Cerebellar cortex (tissue), 1 donor: ENCODE results near the gene MAPKAPK3.

Experiments used
- DNase-seq: peaks from one replicate; pipeline ENCODE4 v3.0.0-alpha.2; 2015; ENCODE audit warnings: low spot score

The MAPKAPK3 gene

DNA sequence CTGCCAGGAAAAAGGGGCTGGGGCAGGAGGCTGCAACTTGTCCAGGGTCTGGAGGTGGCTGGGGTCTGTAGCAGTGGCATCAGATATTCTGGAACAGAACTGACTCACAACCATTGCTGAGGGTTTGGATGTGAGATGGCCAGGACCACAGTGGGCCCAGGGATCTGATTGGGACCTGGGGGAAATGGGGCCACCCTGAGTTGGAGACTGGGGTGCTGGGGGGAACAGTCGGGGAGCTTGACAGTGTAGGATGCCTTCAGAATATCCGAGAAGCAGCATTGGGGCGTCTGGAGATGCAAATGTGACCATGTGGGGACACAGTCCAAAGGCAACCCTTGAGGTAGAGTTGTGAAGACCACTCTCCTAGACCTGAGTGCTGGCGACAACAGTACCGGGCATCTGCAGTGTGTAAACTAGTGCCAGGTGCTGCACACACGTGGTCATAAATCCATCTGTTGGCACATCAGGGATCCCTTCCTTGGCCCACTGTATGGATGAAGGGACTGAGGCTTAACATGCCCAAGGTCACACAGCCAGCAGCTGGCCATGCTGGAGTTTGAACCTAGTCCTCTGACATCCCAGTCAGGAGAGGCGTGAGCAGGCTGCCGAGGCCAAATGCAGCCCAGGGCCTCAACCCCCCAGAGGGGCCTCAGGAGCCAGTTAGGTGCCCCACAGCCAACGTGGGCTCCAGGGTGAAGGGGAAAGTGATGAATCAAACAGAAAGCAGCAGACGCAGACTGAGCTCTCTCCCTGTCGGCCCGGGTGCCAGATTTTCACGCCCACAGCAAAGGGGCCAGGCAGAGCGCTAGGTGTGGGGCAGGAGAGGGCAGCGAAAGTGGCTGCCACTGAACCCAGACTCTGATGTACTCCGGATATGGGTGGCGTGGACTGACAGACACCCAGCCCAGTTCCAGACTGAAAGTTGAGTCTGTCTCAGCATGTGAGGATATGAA, 28.9 kb upstream of the MAPKAPK3 start:
- DNase-seq, result no peak

GRCh38 chr3:50588759-50589433, 28.1 kb upstream of the MAPKAPK3 start:
- no peak for DNase-seq

- DNase-seq, result no peak
Measured at GRCh38 chr3:50591196-50591741, 25.7 kb upstream of the MAPKAPK3 start.

GRCh38 chr3:50592568-50592967, 24.4 kb upstream of the MAPKAPK3 start:
- no peak for DNase-seq

GRCh38 chr3:50594253-50594785, 22.6 kb upstream of the MAPKAPK3 start:
- no peak for DNase-seq

DNA sequence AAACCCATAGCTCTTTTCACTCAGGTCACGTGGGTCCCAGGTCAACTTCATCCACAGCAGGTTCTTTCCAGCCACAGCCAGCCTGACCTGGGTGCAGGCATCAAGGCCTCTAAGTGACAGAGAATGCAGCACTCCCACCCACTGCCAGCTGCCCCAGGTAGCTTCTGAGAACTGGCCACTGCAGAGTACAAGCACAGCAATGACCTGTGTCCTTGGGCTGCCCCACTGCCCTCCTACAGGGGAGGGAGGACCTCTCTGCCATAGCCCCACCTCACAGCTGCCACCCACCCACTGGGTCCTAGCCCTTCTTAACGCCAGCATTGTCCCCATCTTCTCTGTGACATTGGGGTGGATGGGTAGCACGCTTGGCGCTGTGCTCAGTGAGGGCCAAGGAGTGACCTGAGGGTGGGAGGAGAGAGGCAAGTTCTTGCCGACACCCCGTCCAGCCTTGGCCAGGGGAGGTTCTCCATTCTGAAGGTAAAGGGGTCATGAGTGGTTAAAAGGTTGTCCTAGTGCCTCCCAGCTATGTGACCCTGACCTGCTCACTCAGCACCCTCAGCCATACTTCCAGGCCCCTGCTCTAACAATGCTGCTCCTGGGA, 17.7 kb upstream of the MAPKAPK3 start:
- no peak for DNase-seq

DNA sequence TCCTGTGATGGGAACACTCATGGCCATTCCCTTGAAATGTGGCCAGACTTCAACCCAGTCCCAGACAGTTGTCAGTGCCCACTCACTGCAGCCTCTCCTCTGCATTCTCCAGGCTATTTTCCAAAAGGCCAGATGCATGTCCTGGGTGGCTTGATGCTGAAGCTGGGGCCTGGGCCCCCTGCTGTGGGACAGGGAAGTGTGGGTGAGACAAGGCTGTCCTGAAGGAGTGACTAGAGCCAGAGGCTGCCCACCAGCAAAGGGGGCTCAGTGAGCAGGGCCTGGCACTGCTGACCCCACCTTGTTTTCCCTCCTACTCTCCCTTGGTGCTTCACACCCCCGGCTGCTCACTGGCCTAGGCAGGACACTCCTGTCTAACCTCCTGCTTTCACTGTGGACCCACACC, 17.2 kb upstream of the MAPKAPK3 start:
- no peak for DNase-seq

- no peak for DNase-seq
Measured at GRCh38 chr3:50600141-50600753, 16.7 kb upstream of the MAPKAPK3 start.

DNA sequence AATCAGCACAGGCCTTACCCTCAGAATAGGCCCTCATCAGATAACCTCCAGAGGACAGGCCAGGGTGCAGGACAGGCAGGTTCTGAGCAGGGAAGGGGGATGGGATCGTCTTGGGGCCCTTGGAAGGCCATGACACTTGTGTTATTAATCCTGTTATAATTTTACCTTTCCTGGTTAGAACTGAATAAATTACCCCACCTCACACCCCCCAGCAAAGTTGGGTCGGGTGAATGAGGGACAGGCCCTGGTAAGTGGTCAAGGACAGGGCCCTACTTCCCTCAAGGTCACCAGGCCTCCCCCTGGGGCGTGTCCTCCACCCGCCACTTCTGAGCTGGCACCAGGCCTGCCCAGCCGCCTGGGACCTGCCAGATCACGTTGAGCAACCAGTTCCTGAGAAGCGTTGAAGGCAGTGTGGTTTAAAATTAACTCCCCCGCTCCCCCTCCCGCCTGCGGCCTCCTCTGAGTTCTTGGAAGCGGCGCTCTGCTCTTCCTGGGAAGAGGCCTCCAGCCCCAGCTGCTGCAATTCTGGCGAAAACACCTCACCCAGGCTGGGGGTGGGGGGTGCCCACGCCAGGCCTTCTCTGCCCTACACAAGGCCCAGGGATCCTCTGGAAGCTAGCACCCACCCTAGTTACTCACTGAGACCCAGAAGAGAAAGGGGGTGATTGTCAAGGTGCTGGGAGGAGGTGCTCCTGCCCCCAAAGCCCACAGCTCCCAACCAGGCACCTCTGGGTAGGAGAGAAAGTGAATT, 15.9 kb upstream of the MAPKAPK3 start:
- DNase-seq, result peak; percentile 88

DNA sequence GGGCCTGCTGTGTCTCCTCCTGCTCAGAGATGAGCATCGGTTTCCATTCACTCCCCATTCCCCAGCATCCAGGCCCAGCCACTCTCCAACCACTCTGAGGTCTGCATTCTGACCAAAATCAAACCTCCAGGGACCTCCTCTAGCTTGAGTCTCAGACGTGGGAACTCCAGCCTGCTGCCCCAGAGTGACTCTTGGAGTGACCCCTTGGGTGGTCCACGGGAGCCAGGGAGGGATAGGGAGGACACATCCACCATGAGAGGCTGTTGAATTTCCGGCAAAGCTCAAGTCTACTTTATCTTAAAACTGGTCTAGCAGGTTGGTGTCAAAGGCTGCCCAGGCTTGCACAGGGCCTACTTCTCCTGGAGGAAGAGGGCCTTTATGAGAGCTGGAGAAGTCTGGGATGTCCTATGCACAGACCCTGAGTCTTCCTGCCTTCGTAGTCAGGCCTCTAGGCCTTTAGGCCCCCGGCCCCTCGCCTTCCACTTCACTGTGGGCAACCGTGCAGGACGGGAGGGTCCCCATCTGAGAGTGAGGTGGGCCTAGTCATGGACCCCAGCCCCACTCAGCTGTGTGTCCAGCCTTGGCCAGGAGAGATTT, 14.3 kb upstream of the MAPKAPK3 start:
- no peak for DNase-seq

- no peak for DNase-seq
Measured at GRCh38 chr3:50603261-50604109, 13.5 kb upstream of the MAPKAPK3 start.

- DNase-seq, result no peak
Measured at GRCh38 chr3:50604110-50604621, 12.8 kb upstream of the MAPKAPK3 start.

DNA sequence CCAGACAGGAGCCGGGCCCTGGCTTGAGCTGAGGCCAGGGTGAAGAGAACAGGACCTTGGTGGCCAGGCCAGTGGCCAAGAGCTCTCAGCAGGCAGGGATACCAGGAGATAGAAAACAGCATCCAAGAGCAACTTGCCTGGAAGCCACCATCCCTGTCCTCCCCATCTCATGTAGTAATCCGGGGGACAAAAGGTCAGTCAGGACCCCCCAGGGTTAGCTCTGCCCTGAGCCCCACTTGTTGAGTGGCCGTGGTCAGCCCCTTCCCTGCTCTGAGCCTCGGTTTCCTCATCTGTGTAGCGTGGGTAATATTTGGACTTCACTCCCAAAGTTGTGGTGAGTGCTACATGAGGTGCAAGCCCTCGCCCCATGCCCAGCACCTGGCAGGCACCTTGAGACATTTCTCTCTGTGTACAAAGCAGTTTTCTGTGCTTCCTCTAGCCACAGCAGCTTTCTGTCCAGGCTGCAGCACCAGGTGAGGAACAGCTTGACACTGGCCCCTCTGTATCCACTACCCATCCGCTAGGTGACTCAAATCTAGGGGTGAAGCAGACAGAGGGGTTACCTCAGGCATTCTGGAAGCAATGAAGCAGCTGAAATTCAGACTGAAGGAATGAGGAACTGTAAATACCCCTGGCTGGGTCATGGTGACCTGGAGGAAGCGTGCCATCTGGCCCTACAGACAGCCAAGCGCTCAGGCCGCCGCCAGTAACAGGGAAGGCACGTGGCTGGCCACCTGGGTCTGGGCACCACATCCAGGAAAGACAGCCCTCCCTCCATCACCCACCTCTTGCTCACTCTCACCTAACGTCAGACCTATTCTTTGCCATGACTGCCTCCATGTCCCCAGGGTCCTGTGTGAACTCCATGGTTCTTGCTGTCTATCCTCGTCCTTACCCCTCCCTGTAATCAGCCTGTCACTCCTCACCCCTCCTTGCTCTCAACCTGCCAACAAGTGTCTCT, 12.0 kb upstream of the MAPKAPK3 start:
- DNase-seq, result peak; percentile 94

DNA sequence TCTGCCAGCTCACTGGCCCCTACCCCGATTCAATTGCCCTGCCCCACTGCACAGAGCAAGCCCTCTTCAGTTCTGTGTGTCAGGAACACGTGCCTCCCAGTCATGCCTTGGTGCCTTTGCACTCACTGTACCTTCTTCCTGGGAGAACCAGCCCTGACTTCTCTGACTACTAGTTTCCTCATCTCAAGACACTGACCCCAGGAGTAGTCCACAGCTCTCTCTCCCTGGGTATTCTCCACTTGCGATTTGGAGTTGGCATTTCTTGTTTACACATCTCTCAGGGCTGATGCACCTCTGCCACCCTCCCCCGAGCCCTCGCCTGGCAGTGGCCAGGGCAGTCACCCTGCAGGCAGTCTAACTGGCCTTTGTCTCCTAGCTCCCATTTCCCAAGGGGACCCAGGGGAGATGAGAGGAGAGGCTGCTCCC, 11.0 kb upstream of the MAPKAPK3 start:
- DNase-seq, result no peak

DNA sequence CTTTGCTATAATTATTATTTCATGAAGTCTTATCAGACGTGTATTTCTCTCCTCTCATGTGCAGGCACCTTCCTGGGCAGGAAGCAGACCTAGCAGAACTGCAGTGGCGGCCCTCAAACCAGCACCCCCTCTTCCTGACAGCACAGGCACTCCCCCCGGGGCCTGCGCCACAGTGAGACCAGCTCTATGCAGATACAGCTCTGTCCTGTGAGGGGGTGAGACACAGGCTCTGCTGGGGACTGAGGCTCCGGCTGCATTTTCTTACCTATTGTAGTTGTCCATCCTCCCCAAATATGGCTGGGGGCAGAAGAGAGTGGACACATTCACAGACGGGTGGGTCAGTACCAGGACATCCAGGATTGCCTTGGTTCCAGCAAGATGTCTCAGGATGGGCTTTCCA, 10.4 kb upstream of the MAPKAPK3 start:
- no peak for DNase-seq

GRCh38 chr3:50607271-50608091, 9.5 kb upstream of the MAPKAPK3 start:
- no peak for DNase-seq

GRCh38 chr3:50608278-50608677, 8.7 kb upstream of the MAPKAPK3 start:
- no peak for DNase-seq
